LNCAP (cell line): ENCODE data around the gene CPT1B.

Source experiments
- CTCF ChIP-seq: fragments of 450-650 bp; IDR thresholded peaks from 2 replicates; pipeline ENCODE4 v1.5.1; 2017; ENCODE audit warnings: mild to moderate bottlenecking

Gene CPT1B

DNA sequence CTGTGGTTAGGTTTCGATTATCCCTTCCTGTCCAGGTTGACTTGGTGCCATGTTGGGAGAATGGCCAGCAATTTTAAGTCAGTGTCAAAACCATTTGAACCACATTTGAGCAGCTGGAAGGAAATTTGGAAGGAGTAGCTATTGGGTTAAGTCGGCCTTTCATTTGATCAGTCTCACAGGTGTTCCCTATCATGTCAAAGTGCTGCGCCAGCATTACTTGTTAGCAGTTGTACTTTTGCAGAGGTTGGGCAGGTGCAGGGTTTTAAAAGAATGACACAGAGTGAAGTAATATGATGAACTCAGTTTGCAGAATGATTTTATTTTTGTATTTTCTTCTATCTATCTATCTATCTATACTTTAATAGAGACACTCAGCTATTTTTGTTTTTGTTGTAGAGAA is 42.0 kb downstream of the CPT1B start:
- TF ChIP-seq CTCF = no peak

GRCh38 chr22:50535113-50535512 is 43.1 kb downstream of the CPT1B start:
- TF ChIP-seq CTCF = no peak

- no peak for TF ChIP-seq CTCF
These were observed 45.1 kb downstream of the CPT1B start for GRCh38 chr22:50532824-50533796.

- no peak for TF ChIP-seq CTCF
These were observed 46.1 kb downstream of the CPT1B start for GRCh38 chr22:50531962-50532674.

DNA sequence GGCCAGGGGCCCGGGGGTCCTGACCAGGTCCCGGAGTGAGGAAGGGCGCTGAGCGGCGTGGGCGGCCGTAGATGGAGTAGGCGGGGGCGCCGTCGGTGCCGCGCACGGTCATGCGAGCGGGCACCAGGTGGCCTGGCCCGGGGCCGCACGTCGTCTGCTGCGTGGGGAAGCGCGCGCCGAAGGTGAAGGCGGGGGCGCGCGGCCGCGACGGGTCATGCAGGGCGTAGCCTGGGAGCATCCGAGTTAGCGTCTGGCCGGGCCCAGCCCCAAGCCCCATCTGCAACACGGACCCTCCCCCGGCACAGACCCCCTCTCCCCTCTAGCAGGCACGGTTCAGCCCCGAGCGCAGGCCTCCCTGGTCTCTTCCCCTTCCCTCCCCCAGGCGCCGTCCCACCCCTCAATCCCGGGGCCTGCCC is 46.7 kb downstream of the CPT1B start:
- no peak for TF ChIP-seq CTCF

DNA sequence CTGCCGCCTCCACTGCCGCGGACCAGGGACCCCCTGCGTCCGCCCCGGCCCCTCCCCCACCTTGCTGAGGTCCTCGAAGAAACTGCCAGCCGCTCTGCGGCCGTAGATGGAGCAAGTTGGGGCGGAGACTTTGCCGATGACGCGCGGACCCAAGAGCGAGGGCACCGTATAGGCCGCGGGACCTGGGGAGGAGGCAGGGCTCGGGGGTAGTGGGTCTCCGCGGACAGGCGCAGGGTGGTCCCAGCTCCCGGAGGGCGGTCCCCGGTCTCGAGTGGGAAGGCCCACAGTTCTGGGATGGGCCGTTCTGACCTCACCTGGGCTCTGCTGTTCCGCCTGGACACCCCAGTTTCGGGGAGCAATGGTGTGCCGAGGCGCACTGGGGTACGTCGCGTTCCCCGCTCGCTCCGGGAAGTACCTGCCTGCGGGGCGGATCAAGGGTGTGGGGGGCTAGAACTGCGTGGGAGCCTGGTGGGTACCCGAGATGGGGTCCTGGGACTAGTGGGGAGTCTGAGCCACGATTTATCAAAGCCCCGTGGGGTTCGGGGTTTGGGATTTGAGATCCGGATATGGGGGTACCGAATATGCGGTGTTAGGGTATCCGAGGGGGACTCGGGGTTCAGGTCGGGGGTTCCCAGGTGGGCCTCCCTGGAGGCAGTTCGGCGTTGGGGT is 47.2 kb downstream of the CPT1B start:
- no peak for TF ChIP-seq CTCF

DNA sequence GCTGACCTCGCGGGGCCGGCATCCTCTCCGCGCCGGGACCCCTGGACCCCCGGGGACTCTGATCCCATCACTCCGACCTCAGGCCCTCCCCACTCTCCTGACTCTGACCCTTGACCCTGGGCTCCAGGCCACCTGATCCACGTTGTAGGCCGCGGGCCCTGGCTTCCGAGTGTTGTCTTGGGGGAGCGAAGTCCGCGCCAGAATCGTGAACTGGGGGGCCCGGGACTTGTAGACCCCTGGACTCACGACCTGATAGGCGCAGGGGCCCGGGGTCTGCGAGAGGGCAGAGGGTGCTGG is 47.7 kb downstream of the CPT1B start:
- TF ChIP-seq CTCF = no peak
